Inflammatory macrophage treated with lipopolysaccharide for 4 hours (primary cell): ENCODE measurements around the gene MAMDC4.
"Not testable (repeated sequence)": the region's sequence is repeated elsewhere in the genome, so short reads cannot be mapped to it uniquely, and the experiment has no call there.

Source experiments
- DNase-seq: peaks from one replicate; pipeline ENCODE4 v3.0.0-alpha.2; 2020

The MAMDC4 gene

GRCh38 chr9:136851941-136852663 is at the start of gene MAMDC4:
Gene MAMDC4, plus strand, starts transcription at chr9:136852346. Its CDS starts 71 bp downstream, at chr9:136852417.
- no peak for DNase-seq

- DNase-seq = not testable (repeated sequence)
These were observed 49.1 kb upstream of the MAMDC4 start for GRCh38 chr9:136803009-136803550.

- DNase-seq = no peak
These were observed 48.3 kb upstream of the MAMDC4 start for GRCh38 chr9:136803551-136804508.

- DNase-seq = no peak
These were observed 47.5 kb upstream of the MAMDC4 start for GRCh38 chr9:136804509-136805206.

GRCh38 chr9:136805207-136805740 is 46.9 kb upstream of the MAMDC4 start:
- DNase-seq = no peak

- DNase-seq = no peak
These were observed 46.1 kb upstream of the MAMDC4 start for GRCh38 chr9:136806067-136806466.

GRCh38 chr9:136806631-136807201 is 45.4 kb upstream of the MAMDC4 start:
- DNase-seq = no peak

- peak; percentile 80 for DNase-seq
These were observed 44.7 kb upstream of the MAMDC4 start, which contains the start of gene RABL6 for GRCh38 chr9:136807281-136808074. Gene RABL6, plus strand, starts transcription at chr9:136807948. Its CDS starts 249 bp downstream, at chr9:136808197.

GRCh38 chr9:136808075-136808805 is 43.9 kb upstream of the MAMDC4 start:
- DNase-seq = no peak

GRCh38 chr9:136808806-136809158 is 43.4 kb upstream of the MAMDC4 start:
- peak; percentile 16 for DNase-seq

- no peak for DNase-seq
These were observed 37.3 kb upstream of the MAMDC4 start for GRCh38 chr9:136814725-136815421.

GRCh38 chr9:136815422-136815782 is 36.7 kb upstream of the MAMDC4 start:
- DNase-seq = no peak

- peak; percentile 33 for DNase-seq
These were observed 30.9 kb upstream of the MAMDC4 start for GRCh38 chr9:136820971-136821825.

- no peak for DNase-seq
These were observed 30.2 kb upstream of the MAMDC4 start for GRCh38 chr9:136821826-136822544.

- DNase-seq = no peak
These were observed 28.8 kb upstream of the MAMDC4 start for GRCh38 chr9:136823136-136824046.

- no peak for DNase-seq
These were observed 27.5 kb upstream of the MAMDC4 start for GRCh38 chr9:136824496-136825225.
